ENCODE measurements around the gene LRRC73.
"Not testable (repeated sequence)": the region's sequence is repeated elsewhere in the genome, so short reads cannot be mapped to it uniquely, and the experiment has no call there.

The LRRC73 gene

DNA sequence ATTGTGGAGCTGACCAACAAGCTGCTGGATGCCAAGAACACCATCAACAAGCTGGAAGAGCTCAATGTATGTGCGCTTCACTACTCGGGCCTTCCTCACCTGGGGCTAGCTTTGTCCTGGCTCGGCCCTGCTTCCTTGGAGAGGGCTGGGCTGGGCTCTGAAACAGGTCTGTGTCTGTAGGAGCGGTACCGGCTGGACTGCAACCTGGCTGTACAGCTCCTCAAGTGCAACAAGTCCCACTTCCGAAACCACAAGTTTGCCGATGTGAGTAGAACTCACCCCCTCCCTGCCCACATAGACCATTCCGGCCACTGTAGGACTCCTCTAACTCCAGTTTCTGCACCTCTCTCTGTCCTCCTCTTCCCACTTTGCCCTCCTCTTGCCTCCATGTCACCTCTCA is 6.7 kb downstream of the LRRC73 start:
- no peak overlapping the region for H3K27ac ChIP-seq (ENCODE audit: low read length)
- no peaks in the 10 kb centered on the region for H3K4me1 ChIP-seq (ENCODE audit: insufficient read depth, low read length)
- H3K4me3 ChIP-seq (ENCODE audit: low read depth in 1 of 2, low read length in 2 of 2): no peak overlapping the region
- peaks cover 73% of the 10 kb centered on the region for H3K36me3 ChIP-seq (ENCODE audit: insufficient read depth, low read length)
- no peaks in the 10 kb centered on the region for H3K79me2 ChIP-seq (ENCODE audit: insufficient read depth, low read length)
- H2AFZ ChIP-seq (ENCODE audit: low read depth, low read length): no peak overlapping the region
- H3K9me3 ChIP-seq (ENCODE audit: insufficient read depth, low read length, severe bottlenecking): no peaks in the 10 kb centered on the region
- no peak for DNase-seq
- H3K27me3 ChIP-seq (ENCODE audit: insufficient read depth, low read length, poor library complexity): no peaks in the 10 kb centered on the region
- H3K9ac ChIP-seq (ENCODE audit: low read depth, low read length): no peak overlapping the region
- 0 out of 2 replicates have a peak, but pooled peaks cover 4% of the 10 kb centered on the region for H4K20me1 ChIP-seq (ENCODE audit: insufficient read depth, low read length)
- no peak overlapping the region for H3K4me2 ChIP-seq (ENCODE audit: insufficient read depth, low read length)
- no peak for ATAC-seq (ENCODE audit: insufficient read depth, low read depth)
- no peak for TF ChIP-seq EZH2 (IDR thresholded peaks at IDR 0.05; ENCODE audit: borderline replicate concordance, low read depth, low read length, severe bottlenecking)
- TF ChIP-seq, protein P1, sequence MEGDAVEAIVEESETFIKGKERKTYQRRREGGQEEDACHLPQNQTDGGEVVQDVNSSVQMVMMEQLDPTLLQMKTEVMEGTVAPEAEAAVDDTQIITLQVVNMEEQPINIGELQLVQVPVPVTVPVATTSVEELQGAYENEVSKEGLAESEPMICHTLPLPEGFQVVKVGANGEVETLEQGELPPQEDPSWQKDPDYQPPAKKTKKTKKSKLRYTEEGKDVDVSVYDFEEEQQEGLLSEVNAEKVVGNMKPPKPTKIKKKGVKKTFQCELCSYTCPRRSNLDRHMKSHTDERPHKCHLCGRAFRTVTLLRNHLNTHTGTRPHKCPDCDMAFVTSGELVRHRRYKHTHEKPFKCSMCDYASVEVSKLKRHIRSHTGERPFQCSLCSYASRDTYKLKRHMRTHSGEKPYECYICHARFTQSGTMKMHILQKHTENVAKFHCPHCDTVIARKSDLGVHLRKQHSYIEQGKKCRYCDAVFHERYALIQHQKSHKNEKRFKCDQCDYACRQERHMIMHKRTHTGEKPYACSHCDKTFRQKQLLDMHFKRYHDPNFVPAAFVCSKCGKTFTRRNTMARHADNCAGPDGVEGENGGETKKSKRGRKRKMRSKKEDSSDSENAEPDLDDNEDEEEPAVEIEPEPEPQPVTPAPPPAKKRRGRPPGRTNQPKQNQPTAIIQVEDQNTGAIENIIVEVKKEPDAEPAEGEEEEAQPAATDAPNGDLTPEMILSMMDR (IDR thresholded peaks at IDR 0.05; ENCODE audit: borderline replicate concordance, extremely low read depth, low read length, poor library complexity, severe bottlenecking): no peak

DNA sequence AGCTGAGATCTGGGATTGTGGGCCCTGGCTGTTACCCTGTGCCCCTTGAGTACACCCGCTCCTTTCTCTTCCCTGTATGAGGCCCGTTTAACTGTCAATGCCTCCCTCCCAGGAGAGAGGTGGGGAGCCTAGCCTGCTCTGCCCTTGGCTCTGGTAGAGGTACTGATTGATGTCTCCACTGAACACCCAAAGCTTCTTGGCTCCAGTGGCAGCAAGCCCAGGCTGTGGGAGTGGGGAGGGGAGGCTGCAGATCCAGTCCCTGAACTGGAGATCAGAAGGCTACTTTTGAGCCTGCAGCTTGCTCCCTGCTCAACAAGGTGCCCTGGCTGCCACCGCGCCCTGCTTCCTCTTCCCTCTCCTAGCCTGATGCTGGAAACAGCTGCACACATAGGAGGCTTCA is 7.5 kb downstream of the LRRC73 start:
- Histone ChIP-seq H3K36me3 (ENCODE audit: insufficient read depth, low read length) (peaks cover 80% of the 10 kb centered on the region), H2AFZ (ENCODE audit: low read depth, low read length) (no peak overlapping the region), H3K9me3 (ENCODE audit: insufficient read depth, low read length, severe bottlenecking) (no peaks in the 10 kb centered on the region), H3K79me2 (ENCODE audit: insufficient read depth, low read length) (no peaks in the 10 kb centered on the region), H3K9ac (ENCODE audit: low read depth, low read length) (no peak overlapping the region), H3K4me2 (ENCODE audit: insufficient read depth, low read length) (no peak overlapping the region), H3K4me3 (ENCODE audit: low read depth in 1 of 2, low read length in 2 of 2) (no peak overlapping the region), H4K20me1 (ENCODE audit: insufficient read depth, low read length) (0 out of 2 replicates have a peak, but pooled peaks cover 4% of the 10 kb centered on the region), H3K4me1 (ENCODE audit: insufficient read depth, low read length) (no peaks in the 10 kb centered on the region), H3K27ac (ENCODE audit: low read length) (no peak overlapping the region), H3K27me3 (ENCODE audit: insufficient read depth, low read length, poor library complexity) (no peaks in the 10 kb centered on the region)
- no peak for ATAC-seq (ENCODE audit: insufficient read depth, low read depth)
- DNase-seq: no peak
- TF ChIP-seq EZH2 (IDR thresholded peaks at IDR 0.05; ENCODE audit: borderline replicate concordance, low read depth, low read length, severe bottlenecking): no peak
- TF ChIP-seq, protein P1 (IDR thresholded peaks at IDR 0.05; ENCODE audit: borderline replicate concordance, extremely low read depth, low read length, poor library complexity, severe bottlenecking): no peak

DNA sequence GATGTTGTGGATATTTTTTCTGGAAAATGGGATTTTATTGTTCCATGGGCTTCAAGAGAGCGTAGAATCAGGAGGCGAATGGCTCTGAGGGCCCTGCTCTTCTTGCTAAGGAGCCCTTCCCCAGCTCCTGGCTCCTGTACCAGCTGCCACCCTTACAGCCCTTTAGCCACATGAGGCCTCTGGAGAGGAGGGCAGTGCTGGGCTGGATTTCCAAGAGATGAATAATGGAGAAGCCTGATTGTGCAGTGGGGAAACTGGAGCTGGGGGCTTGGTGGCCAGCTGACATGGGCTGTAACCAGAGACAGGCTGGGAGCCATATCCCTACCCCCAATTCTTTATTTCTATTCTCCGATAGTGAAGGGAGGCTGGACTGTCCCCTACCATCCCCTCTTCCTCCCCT is 9.2 kb downstream of the LRRC73 start:
- no peak for ATAC-seq (ENCODE audit: insufficient read depth, low read depth)
- Histone ChIP-seq H3K4me3 (ENCODE audit: low read depth in 1 of 2, low read length in 2 of 2) (no peak overlapping the region), H3K36me3 (ENCODE audit: insufficient read depth, low read length) (peaks cover 83% of the 10 kb centered on the region), H2AFZ (ENCODE audit: low read depth, low read length) (no peak overlapping the region), H3K9me3 (ENCODE audit: insufficient read depth, low read length, severe bottlenecking) (no peaks in the 10 kb centered on the region), H3K9ac (ENCODE audit: low read depth, low read length) (no peak overlapping the region), H3K4me1 (ENCODE audit: insufficient read depth, low read length) (no peaks in the 10 kb centered on the region), H3K4me2 (ENCODE audit: insufficient read depth, low read length) (no peak overlapping the region), H3K27me3 (ENCODE audit: insufficient read depth, low read length, poor library complexity) (no peaks in the 10 kb centered on the region), H3K79me2 (ENCODE audit: insufficient read depth, low read length) (no peaks in the 10 kb centered on the region), H4K20me1 (ENCODE audit: insufficient read depth, low read length) (peaks cover 9% of the 10 kb centered on the region; the same call in 1 of the 2 replicates), H3K27ac (ENCODE audit: low read length) (no peak overlapping the region)
- no peak for TF ChIP-seq EZH2 (IDR thresholded peaks at IDR 0.05; ENCODE audit: borderline replicate concordance, low read depth, low read length, severe bottlenecking)
- DNase-seq: no peak

DNA sequence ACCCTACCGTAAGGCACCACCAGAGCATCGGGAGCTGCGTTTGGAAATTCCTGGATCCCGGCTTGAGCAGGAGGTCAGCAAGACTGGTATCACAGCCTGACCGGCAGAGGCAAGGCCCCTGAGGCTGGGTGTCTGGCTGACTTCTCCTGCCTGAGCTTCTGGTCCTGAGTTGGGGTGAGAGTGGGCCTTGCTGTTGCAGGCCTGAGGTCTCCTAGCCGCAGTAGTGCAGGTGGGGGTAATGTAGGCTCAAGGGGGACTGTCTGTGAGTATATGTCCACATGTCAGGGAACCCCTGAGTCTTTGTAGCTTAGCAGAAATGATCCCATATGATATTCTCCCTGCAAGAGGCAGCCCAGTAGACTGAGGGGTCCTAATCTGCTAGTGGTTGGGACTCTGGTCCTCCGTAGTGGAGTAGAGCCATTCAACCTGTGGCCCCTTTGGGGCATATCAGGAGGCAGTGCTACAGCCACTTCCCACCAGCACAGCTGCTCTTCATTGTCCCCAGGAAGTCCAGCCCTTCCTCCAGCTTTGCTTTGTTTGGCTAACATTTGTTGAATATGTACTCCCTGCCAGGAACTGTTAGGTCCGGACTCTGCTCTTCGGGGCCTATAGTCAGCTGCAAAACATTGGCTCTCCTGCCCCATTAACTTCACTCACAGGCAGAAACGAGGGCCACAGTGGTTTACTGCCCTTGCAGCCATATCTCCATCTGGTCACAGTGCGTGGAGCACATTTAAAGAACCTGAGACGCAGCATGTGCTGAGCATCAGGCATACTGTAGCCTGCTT is 10.9 kb downstream of the LRRC73 start:
- Histone ChIP-seq H3K79me2 (ENCODE audit: insufficient read depth, low read length) (peaks cover 5% of the 10 kb centered on the region; the same call in 1 of the 2 replicates), H3K9me3 (ENCODE audit: insufficient read depth, low read length, severe bottlenecking) (no peaks in the 10 kb centered on the region), H3K27me3 (ENCODE audit: insufficient read depth, low read length, poor library complexity) (no peaks in the 10 kb centered on the region), H3K9ac (ENCODE audit: low read depth, low read length) (no peak overlapping the region), H2AFZ (ENCODE audit: low read depth, low read length) (no peak overlapping the region), H3K4me1 (ENCODE audit: insufficient read depth, low read length) (no peaks in the 10 kb centered on the region), H4K20me1 (ENCODE audit: insufficient read depth, low read length) (peaks cover 17% of the 10 kb centered on the region), H3K4me3 (ENCODE audit: low read depth in 1 of 2, low read length in 2 of 2) (no peak overlapping the region), H3K27ac (ENCODE audit: low read length) (no peak overlapping the region), H3K4me2 (ENCODE audit: insufficient read depth, low read length) (no peak overlapping the region), H3K36me3 (ENCODE audit: insufficient read depth, low read length) (peaks cover 66% of the 10 kb centered on the region)
- DNase-seq: no peak
- no peak for TF ChIP-seq EZH2 (IDR thresholded peaks at IDR 0.05; ENCODE audit: borderline replicate concordance, low read depth, low read length, severe bottlenecking)
- TF ChIP-seq, protein P1 (IDR thresholded peaks at IDR 0.05; ENCODE audit: borderline replicate concordance, extremely low read depth, low read length, poor library complexity, severe bottlenecking): no peak
- ATAC-seq (ENCODE audit: insufficient read depth, low read depth): no peak

DNA sequence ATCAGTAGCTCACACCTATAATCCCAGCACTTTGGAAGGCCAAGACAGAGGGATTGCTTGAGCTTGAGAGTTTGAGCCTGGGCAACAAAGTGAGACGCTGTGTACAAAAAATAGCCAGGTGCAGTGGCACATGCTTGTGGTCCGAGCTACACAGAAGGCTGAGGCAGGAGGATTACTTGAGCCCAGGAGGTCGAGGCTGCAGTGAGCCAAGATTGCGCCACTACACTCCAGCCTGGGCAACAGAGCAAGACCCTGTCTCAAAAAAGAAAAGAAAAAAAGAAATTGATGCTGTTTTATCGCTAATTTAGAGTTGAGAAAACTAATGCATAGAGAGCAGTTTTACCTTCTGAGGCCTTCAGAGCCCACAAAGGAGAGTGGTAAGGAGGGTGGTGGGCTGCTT is 11.9 kb downstream of the LRRC73 start:
- H3K36me3 ChIP-seq (ENCODE audit: insufficient read depth, low read length): peaks cover 60% of the 10 kb centered on the region

More for the DNA sequence above, 11.9 kb downstream of the LRRC73 start:
- H3K4me3 ChIP-seq (ENCODE audit: low read depth in 1 of 2, low read length in 2 of 2); H3K27me3 ChIP-seq (ENCODE audit: insufficient read depth, low read length, poor library complexity); H3K9me3 ChIP-seq (ENCODE audit: insufficient read depth, low read length, severe bottlenecking); DNase-seq; H3K27ac ChIP-seq (ENCODE audit: low read length); H2AFZ ChIP-seq (ENCODE audit: low read depth, low read length); H3K79me2 ChIP-seq (ENCODE audit: insufficient read depth, low read length); H3K4me1 ChIP-seq (ENCODE audit: insufficient read depth, low read length); ATAC-seq (ENCODE audit: insufficient read depth, low read depth); H3K9ac ChIP-seq (ENCODE audit: low read depth, low read length); H3K4me2 ChIP-seq (ENCODE audit: insufficient read depth, low read length): not testable (repeated sequence)
- peaks cover 21% of the 10 kb centered on the region for H4K20me1 ChIP-seq (ENCODE audit: insufficient read depth, low read length)
